Ecto neural progenitor cell (in vitro differentiated cells): ENCODE results near the gene LZTS3.
"Not testable (repeated sequence)": the region's sequence is repeated elsewhere in the genome, so short reads cannot be mapped to it uniquely, and the experiment has no call there.

Experiments
- DNase-seq: peaks from one replicate; pipeline ENCODE4 v3.0.0-alpha.2; 2018; ENCODE audit warnings: low spot score

Gene LZTS3

GRCh38 chr20:3167738-3168078, 5.6 kb downstream of the LZTS3 start:
- DNase-seq = no peak

- no peak for DNase-seq
These were observed 6.4 kb downstream of the LZTS3 start for GRCh38 chr20:3166913-3167342.

GRCh38 chr20:3166338-3166912, 6.9 kb downstream of the LZTS3 start:
- DNase-seq = no peak

- DNase-seq = no peak
These were observed 7.6 kb downstream of the LZTS3 start for GRCh38 chr20:3165473-3166337.

- DNase-seq = no peak
These were observed 8.5 kb downstream of the LZTS3 start for GRCh38 chr20:3164763-3165410.

- no peak for DNase-seq
These were observed 9.1 kb downstream of the LZTS3 start for GRCh38 chr20:3164043-3164762.

GRCh38 chr20:3163099-3164042, 10.0 kb downstream of the LZTS3 start:
- DNase-seq = no peak

- DNase-seq = no peak
These were observed 11.2 kb downstream of the LZTS3 start for GRCh38 chr20:3162080-3162611.

- DNase-seq = no peak
These were observed 11.9 kb downstream of the LZTS3 start for GRCh38 chr20:3161316-3162079.

- DNase-seq = no peak
These were observed 12.9 kb downstream of the LZTS3 start for GRCh38 chr20:3160418-3160817.

GRCh38 chr20:3158968-3159431, 14.3 kb downstream of the LZTS3 start:
- DNase-seq = no peak

GRCh38 chr20:3157817-3158216, 15.5 kb downstream of the LZTS3 start:
- DNase-seq = no peak

GRCh38 chr20:3156811-3157619, 16.3 kb downstream of the LZTS3 start:
- DNase-seq = no peak

GRCh38 chr20:3152057-3152644, 21.2 kb downstream of the LZTS3 start:
- not testable (repeated sequence) for DNase-seq

GRCh38 chr20:3150908-3151307, 22.4 kb downstream of the LZTS3 start:
- DNase-seq = no peak

GRCh38 chr20:3146732-3147341, 26.5 kb downstream of the LZTS3 start:
- no peak for DNase-seq

- no peak for DNase-seq
These were observed 31.6 kb downstream of the LZTS3 start for GRCh38 chr20:3141757-3142156.

- DNase-seq = no peak
These were observed 35.9 kb downstream of the LZTS3 start for GRCh38 chr20:3137492-3137891.
